GM18526 (cell line): ENCODE data around the gene ZXDC.

Source experiments
- POLR2A ChIP-seq: IDR thresholded peaks from 3 replicates; pipeline ENCODE4 v1.6.1; 2011; ENCODE audit not compliant: insufficient read length; ENCODE audit errors: extremely low read depth

The ZXDC gene

GRCh38 chr3:126516152-126516935 lies 40.7 kb upstream of the ZXDC start:
- TF ChIP-seq POLR2A = no peak

GRCh38 chr3:126515066-126515706 lies 39.5 kb upstream of the ZXDC start:
- TF ChIP-seq POLR2A = no peak

- TF ChIP-seq POLR2A = no peak
Measured at GRCh38 chr3:126514161-126514560, 38.5 kb upstream of the ZXDC start.

GRCh38 chr3:126512916-126513650 lies 37.4 kb upstream of the ZXDC start:
- no peak for TF ChIP-seq POLR2A

GRCh38 chr3:126512026-126512425 lies 36.3 kb upstream of the ZXDC start:
- TF ChIP-seq POLR2A = no peak

- TF ChIP-seq POLR2A = no peak
Measured at GRCh38 chr3:126511291-126511690, 35.6 kb upstream of the ZXDC start.

GRCh38 chr3:126510308-126510910 lies 34.7 kb upstream of the ZXDC start:
- no peak for TF ChIP-seq POLR2A

GRCh38 chr3:126509597-126510307 lies 34.1 kb upstream of the ZXDC start:
- TF ChIP-seq POLR2A = no peak

- TF ChIP-seq POLR2A = no peak
Measured at GRCh38 chr3:126508564-126508964, 32.9 kb upstream of the ZXDC start.

- no peak for TF ChIP-seq POLR2A
Measured at GRCh38 chr3:126507886-126508285, 32.2 kb upstream of the ZXDC start.

- TF ChIP-seq POLR2A = no peak
Measured at GRCh38 chr3:126503701-126504100, 28.0 kb upstream of the ZXDC start.

- TF ChIP-seq POLR2A = no peak
Measured at GRCh38 chr3:126502656-126503055, 27.0 kb upstream of the ZXDC start.

GRCh38 chr3:126501736-126502135 lies 26.0 kb upstream of the ZXDC start:
- TF ChIP-seq POLR2A = no peak

GRCh38 chr3:126501054-126501453 lies 25.4 kb upstream of the ZXDC start:
- no peak for TF ChIP-seq POLR2A

- no peak for TF ChIP-seq POLR2A
Measured at GRCh38 chr3:126500016-126500415, 24.3 kb upstream of the ZXDC start.
